HepG2 (cell line): ENCODE data around the gene SLC12A9. TPM values are rescaled to one million over a fixed set of nuclear protein-coding genes. Genes with fewer than 3 reads are reported as not detected.

ENCODE experiments used
- ATAC-seq: fragments of 200-7000 bp; cut with Tn5 transposase; 3 replicates; pipeline ENCODE4 v1.9.1; 2020; ENCODE audit warnings: mild to moderate bottlenecking, moderate library complexity
- BruUV-seq: library from RNA; stranded (reverse); fragments of 400-500 nt; replicated peaks from 2 replicates; lab custom pipeline; 2021; lab: Mats Ljungman, UMichigan
- CTCF ChIA-PET: fragments of 300-600 bp; formaldehyde crosslinking; extraction: SDS; loops from one replicate; lab custom pipeline; 2021; ENCODE audit warnings: low total read pairs, inconsistent platforms, low intra/inter-chr PET ratio; lab: Yijun Ruan, JAX
- POLR2A ChIA-PET: fragments of 350-600 bp; sonication (Branson Sonifier 250); formaldehyde crosslinking; loops from one replicate; lab custom pipeline; 2020; ENCODE audit warnings: antibody characterized with exemption, inconsistent platforms; lab: Yijun Ruan, JAX
- DNase-seq: peaks from one replicate; pipeline ENCODE4 v3.0.0-alpha.2; 2015; ENCODE audit warnings: low spot score
- FAIRE-seq: peaks from 3 replicates; lab custom pipeline; 2011; peaks lifted over from hg19 to GRCh38; lab: Jason Lieb, UNC
- H2AFZ ChIP-seq: one replicate; pipeline ENCODE4 v1.6.1; 2011; ENCODE audit warnings: low read length, inconsistent platforms
- H3K27ac ChIP-seq: fragments of 300-600 bp; 3 replicates; pipeline ENCODE4 v1.8.0; 2011; ENCODE audit warnings: mixed run types, mild to moderate bottlenecking, mixed read lengths, low read length, inconsistent platforms; ENCODE audit not compliant: insufficient read depth; ENCODE audit errors: extremely low read length
- H3K27me3 ChIP-seq, 2 experiments: fragments of 200-600 bp in 1 of 2; 2 replicates in 1 of 2; 3 replicates in 1 of 2; pipeline versions ENCODE4 v1.6.0 to v1.8.0; 2011; ENCODE audit warnings: low read length in 2 of 2, mild to moderate bottlenecking in 2 of 2, moderate library complexity in 2 of 2, inconsistent platforms in 1 of 2; ENCODE audit not compliant: insufficient read depth in 2 of 2, control insufficient read depth in 1 of 2
- H3K36me3 ChIP-seq, 2 experiments: fragments of 200-600 bp in 1 of 2; replicated peaks in 1 of 2; 2 replicates in 1 of 2; 3 replicates in 1 of 2; pipeline versions ENCODE4 v1.5.1 to v1.8.0; 2011; ENCODE audit warnings: low read length in 2 of 2, inconsistent platforms in 1 of 2; ENCODE audit not compliant: insufficient read depth in 2 of 2, control insufficient read depth in 1 of 2
- H3K4me1 ChIP-seq: 2 replicates; pipeline ENCODE4 v1.5.1; 2012; ENCODE audit warnings: low read length, inconsistent platforms; ENCODE audit not compliant: insufficient read depth
- H3K4me2 ChIP-seq: 2 replicates; pipeline ENCODE4 v1.6.0; 2011; ENCODE audit warnings: low read depth, low read length, inconsistent platforms
- H3K4me3 ChIP-seq, 3 experiments: fragments of 200-600 bp in 1 of 3; sonication (generic), shearing (Covaris generic) in 1 of 3; replicated peaks in 1 of 3; 2 replicates each; pipeline ENCODE4 v1.5.1; 2011 to 2016; ENCODE audit warnings: low read length in 3 of 3, inconsistent platforms in 2 of 3, low read depth in 2 of 3, mild to moderate bottlenecking in 2 of 3, control low read depth in 1 of 3, mixed read lengths in 1 of 3; ENCODE audit not compliant: insufficient read depth in 1 of 3
- H3K79me2 ChIP-seq: one replicate; pipeline ENCODE4 v1.6.1; 2011; ENCODE audit warnings: low read length, inconsistent platforms; ENCODE audit not compliant: insufficient read depth
- H3K9ac ChIP-seq: 2 replicates; pipeline ENCODE4 v1.6.0; 2011; ENCODE audit warnings: mild to moderate bottlenecking, low read depth, low read length, inconsistent platforms; ENCODE audit not compliant: insufficient read depth
- H3K9me3 ChIP-seq: 2 replicates; pipeline ENCODE4 v1.5.1; 2012; ENCODE audit warnings: mild to moderate bottlenecking, low read length
- H4K20me1 ChIP-seq: 2 replicates; pipeline ENCODE4 v1.6.0; 2011; ENCODE audit warnings: inconsistent platforms, mild to moderate bottlenecking, low read length, moderate library complexity; ENCODE audit not compliant: insufficient read depth
- AGO1 ChIP-seq: fragments of 200-400 bp; formaldehyde crosslinking; IDR thresholded peaks from 2 replicates; pipeline ENCODE4 v1.6.1; 2017; ENCODE audit warnings: mild to moderate bottlenecking, low read depth, low read length, moderate library complexity; ENCODE audit not compliant: poor library complexity, severe bottlenecking
- ATF2 ChIP-seq: sonication (generic); formaldehyde crosslinking; IDR thresholded peaks from 2 replicates; pipeline ENCODE4 v1.4.0; 2020; ENCODE audit warnings: missing genetic modification reagents
- EHMT2 ChIP-seq: fragments of 200-600 bp; sonication (generic); IDR thresholded peaks from 2 replicates; pipeline ENCODE4 v1.7.0; 2017; ENCODE audit warnings: antibody characterized with exemption, low read depth, low read length, borderline replicate concordance
- ELK4 ChIP-seq: sonication (generic); formaldehyde crosslinking; IDR thresholded peaks from 2 replicates; pipeline ENCODE4 v1.9.0; 2021; ENCODE audit warnings: missing genetic modification reagents, borderline replicate concordance
- EZH2 ChIP-seq: conservative IDR thresholded peaks from 2 replicates; pipeline ENCODE4 v1.6.1; 2012; ENCODE audit warnings: mild to moderate bottlenecking, low read depth, low read length, moderate library complexity
- LCORL ChIP-seq, 2 experiments: fragments of 450-650 bp in 1 of 2; sonication (generic) in 1 of 2; formaldehyde crosslinking in 1 of 2; IDR thresholded peaks; 2 replicates each; pipeline versions ENCODE4 v1.5.0 to v1.6.1; 2017 to 2020; ENCODE audit warnings: antibody characterized with exemption in 1 of 2, missing genetic modification reagents in 1 of 2
- MAF1 ChIP-seq: sonication (generic); formaldehyde crosslinking; IDR thresholded peaks from 2 replicates; pipeline ENCODE4 v1.5.0; 2020; ENCODE audit warnings: missing genetic modification reagents, borderline replicate concordance
- MED13 ChIP-seq: sonication (generic); formaldehyde crosslinking; IDR thresholded peaks from 2 replicates; pipeline ENCODE4 v1.5.0; 2020; ENCODE audit warnings: missing genetic modification reagents
- PRMT3 ChIP-seq: sonication (generic); formaldehyde crosslinking; IDR thresholded peaks from 2 replicates; pipeline ENCODE4 v1.8.1; 2022; ENCODE audit warnings: low read depth, mild to moderate bottlenecking, moderate library complexity, missing genetic modification reagents, borderline replicate concordance
- RBAK ChIP-seq: sonication (generic); formaldehyde crosslinking; IDR thresholded peaks from 2 replicates; pipeline ENCODE4 v1.5.1; 2020; ENCODE audit warnings: mild to moderate bottlenecking, missing genetic modification reagents
- SOX6 ChIP-seq, 2 experiments: fragments of 450-650 bp in 1 of 2; sonication (generic) in 1 of 2; formaldehyde crosslinking in 1 of 2; IDR thresholded peaks; 2 replicates each; pipeline versions ENCODE4 v1.4.0 to v1.6.1; 2017 to 2020; ENCODE audit warnings: antibody characterized with exemption in 1 of 2, mild to moderate bottlenecking in 1 of 2, missing genetic modification reagents in 1 of 2
- TBX3 ChIP-seq: fragments of 450-650 bp; IDR thresholded peaks from 2 replicates; pipeline ENCODE4 v1.6.1; 2017; ENCODE audit warnings: antibody characterized with exemption, mild to moderate bottlenecking, inconsistent platforms, borderline replicate concordance
- ZBTB21 ChIP-seq: sonication (generic); formaldehyde crosslinking; IDR thresholded peaks from 2 replicates; pipeline ENCODE4 v1.4.0; 2020; ENCODE audit warnings: missing genetic modification reagents
- ZBTB26 ChIP-seq: IDR thresholded peaks from 2 replicates; pipeline ENCODE4 v1.6.1; 2016; ENCODE audit warnings: missing compliant biosample characterization, missing genetic modification reagents, borderline replicate concordance
- ZNF225 ChIP-seq: sonication (generic); formaldehyde crosslinking; IDR thresholded peaks from 2 replicates; pipeline ENCODE4 v1.4.0; 2020; ENCODE audit warnings: mild to moderate bottlenecking, missing genetic modification reagents
- ZNF432 ChIP-seq: sonication (generic); formaldehyde crosslinking; IDR thresholded peaks from 2 replicates; pipeline ENCODE4 v1.5.0; 2020; ENCODE audit warnings: missing genetic modification reagents, mild to moderate bottlenecking, borderline replicate concordance
- ZNF776 ChIP-seq: sonication (generic); formaldehyde crosslinking; IDR thresholded peaks from 2 replicates; pipeline ENCODE4 v1.4.0; 2020; ENCODE audit warnings: mild to moderate bottlenecking, missing genetic modification reagents
- WGBS: methylation state at CpG from one replicate; pipeline ENCODE4 v1.1.6; 2017; ENCODE audit warnings: low lambda C conversion rate; 5-methylcytosine and 5-hydroxymethylcytosine counted together
- in situ Hi-C: cut with HindIII; loops from 2 replicates; pipeline ENCODE4 v1.10.0; 2017; ENCODE audit warnings: low pct_unique_long_range_greater_than_20kb; ENCODE audit not compliant: extremely low pct_ligation_motif_present
- intact Hi-C: fragments of 100-400 bp; cut with micrococcal nuclease; formaldehyde crosslinking; loops from one replicate; pipeline ENCODE4 v1.10.0; 2022; ENCODE audit not compliant: unreplicated experiment
- polyA plus RNA-seq, 8 experiments: library from polyadenylated mRNA; depleted of rRNA in 3 of 8; stranded (reverse) in 7 of 8; unstranded in 1 of 8; fragments of >200 nt; fragmentation: Illumina TruSeq in 4 of 8; extraction: Trizol in 4 of 8; gene quantifications; 2 replicates each; pipeline versions ENCODE4 v1.2.1 to v1.2.3, GENCODE V29; 2011 to 2016; ENCODE audit warnings: low read depth in 4 of 8, missing spikeins in 1 of 8, mixed read lengths in 1 of 8; ENCODE audit not compliant: insufficient read depth in 1 of 8
- total RNA-seq, 5 experiments: library from RNA; depleted of rRNA; stranded (reverse); fragments of >200 nt; fragmentation: Illumina TruSeq; extraction: Trizol; gene quantifications; 2 replicates each; pipeline ENCODE4 v1.2.3, GENCODE V29; 2016; ENCODE audit warnings: low read depth in 1 of 5
- TF ChIP-seq, protein P1 (sequence below): sonication (generic); formaldehyde crosslinking; IDR thresholded peaks from 2 replicates; pipeline ENCODE4 v1.8.1; 2023; ENCODE audit warnings: mild to moderate bottlenecking, missing genetic modification reagents

Gene SLC12A9
- total and polyA plus RNA-seq, 2 of the 13 experiments (the other 11 are each of a cell fraction or from before 2014, with no cell fraction given): 8.7 to 16.6 TPM

DNA sequence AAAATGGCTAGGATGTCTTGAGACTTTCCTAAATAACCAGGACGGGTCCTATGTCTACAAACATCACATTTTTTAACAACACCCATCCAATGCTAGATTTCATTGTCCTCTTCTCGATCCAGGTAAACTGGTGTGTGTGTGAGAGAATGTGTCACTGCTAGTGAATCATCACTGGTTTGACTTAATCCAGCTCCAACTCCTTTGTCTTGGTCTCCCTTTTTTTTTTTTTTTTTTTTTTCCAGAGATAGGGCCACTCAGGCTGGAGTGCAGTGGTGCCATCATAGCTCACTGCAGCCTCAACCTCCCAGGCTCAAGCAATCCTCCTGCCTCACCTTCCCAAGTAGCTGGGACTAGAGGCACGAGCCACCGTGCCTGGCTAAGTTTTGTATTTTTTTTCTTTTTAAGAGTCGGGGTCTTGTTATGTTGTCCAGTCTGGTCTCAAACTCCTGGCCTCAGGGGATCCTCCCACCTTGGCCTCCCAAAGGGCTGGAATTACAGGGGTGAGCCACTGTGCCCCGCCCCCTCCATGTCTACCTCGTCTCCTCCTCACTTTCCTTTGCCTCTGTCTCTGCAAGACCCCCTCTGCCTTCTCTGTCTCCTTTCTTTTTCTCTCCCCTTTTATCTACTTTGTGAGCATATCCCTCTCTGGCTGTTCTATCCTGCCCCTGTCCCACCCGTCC is 39.2 kb downstream of the SLC12A9 start:
- 45% methylated on average over 8 of the region's 8 CpGs for WGBS
- Histone ChIP-seq H3K27me3 (peaks cover 11 to 29% of the 10 kb centered on the region in 2 experiments), H3K79me2 (peaks cover 10% of the 10 kb centered on the region), H4K20me1 (no peaks in the 10 kb centered on the region), H3K9ac (no peak overlapping the region), H3K4me3 (no peak overlapping the region), H3K4me1 (peaks cover 66% of the 10 kb centered on the region), H3K36me3 (peaks cover 1 to 20% of the 10 kb centered on the region in 2 experiments), H3K4me2 (no peak overlapping the region), H2AFZ (no peak overlapping the region), H3K9me3 (no peaks in the 10 kb centered on the region), H3K27ac (no peak overlapping the region)
- CTCF ChIA-PET: no interaction called here
- ATAC-seq (no peak), DNase-seq (no peak), FAIRE-seq (no peak)
- POLR2A ChIA-PET: interaction anchor here (1.0 kb wide), 1 partner anchor 17 kb away, joined by 3 read pairs; the partner anchor contains the start of gene SRRT
- BruUV-seq: no TSS peak
- intact Hi-C loops (no loop called here), in situ Hi-C loops (loop anchor here (25.0 kb wide), 1 partner anchor 396 kb away; no protein-coding TSS in a partner anchor)
- no peak for TF ChIP-seq EZH2
- no peak for TF ChIP-seq ATF2
- no peak for TF ChIP-seq ELK4 (CRISPR knock-in tag)
- TF ChIP-seq LCORL (IDR thresholded peaks at IDR 0.05): no peak
- TF ChIP-seq LCORL (CRISPR knock-in tag; IDR thresholded peaks at IDR 0.05): no peak
- no peak for TF ChIP-seq ZBTB21 (CRISPR knock-in tag)
- no peak for TF ChIP-seq MED13 (CRISPR knock-in tag)
- no peak for TF ChIP-seq RBAK (CRISPR knock-in tag)
- no peak for TF ChIP-seq SOX6 (IDR thresholded peaks at IDR 0.05)
- TF ChIP-seq SOX6 (CRISPR knock-in tag; IDR thresholded peaks at IDR 0.05): no peak
- TF ChIP-seq ZNF225 (CRISPR knock-in tag): no peak
- TF ChIP-seq EHMT2: no peak
- TF ChIP-seq MAF1 (CRISPR knock-in tag): no peak
- TF ChIP-seq TBX3: no peak
- no peak for TF ChIP-seq ZNF432 (CRISPR knock-in tag)
- TF ChIP-seq, protein P1, sequence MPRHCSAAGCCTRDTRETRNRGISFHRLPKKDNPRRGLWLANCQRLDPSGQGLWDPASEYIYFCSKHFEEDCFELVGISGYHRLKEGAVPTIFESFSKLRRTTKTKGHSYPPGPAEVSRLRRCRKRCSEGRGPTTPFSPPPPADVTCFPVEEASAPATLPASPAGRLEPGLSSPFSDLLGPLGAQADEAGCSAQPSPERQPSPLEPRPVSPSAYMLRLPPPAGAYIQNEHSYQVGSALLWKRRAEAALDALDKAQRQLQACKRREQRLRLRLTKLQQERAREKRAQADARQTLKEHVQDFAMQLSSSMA (CRISPR knock-in tag): no peak
- TF ChIP-seq AGO1: no peak
- no peak for TF ChIP-seq PRMT3 (CRISPR knock-in tag)
- no peak for TF ChIP-seq ZBTB26
- no peak for TF ChIP-seq ZNF776 (CRISPR knock-in tag)
